Vagina (tissue), 2 donors: ENCODE results near the gene MAST4. TPM values are rescaled to one million over a fixed set of nuclear protein-coding genes. Genes with fewer than 3 reads are reported as not detected.

Experiments used
- DNase-seq, 2 donors: peaks; one replicate each; pipeline ENCODE4 v3.0.0-alpha.2; 2017; ENCODE audit errors: extremely low spot score in 2 of 2
- H3K27ac ChIP-seq: fragments of 200-600 bp; sonication (generic); one replicate; pipeline ENCODE4 v1.5.1; 2019
- H3K27me3 ChIP-seq: fragments of 200-600 bp; sonication (generic); one replicate; pipeline ENCODE4 v1.5.1; 2019
- H3K36me3 ChIP-seq, 2 donors: fragments of 200-600 bp; sonication (generic); one replicate each; pipeline ENCODE4 v1.5.1; 2017 to 2019
- H3K4me1 ChIP-seq: fragments of 200-600 bp; sonication (generic); one replicate; pipeline ENCODE4 v1.5.1; 2019
- H3K4me3 ChIP-seq, 2 donors: fragments of 200-600 bp; sonication (generic); 1 replicate in 1 of 2; 2 replicates in 1 of 2; pipeline ENCODE4 v1.5.1; 2016 to 2019
- H3K9me3 ChIP-seq: fragments of 200-600 bp; sonication (generic); one replicate; pipeline ENCODE4 v1.5.1; 2019
- CTCF ChIP-seq, 3 experiments: fragments of 450-650 bp in 2 of 3; fragments of 200-600 bp in 1 of 3; sonication (generic) in 1 of 3; IDR thresholded peaks; one replicate each; pipeline ENCODE4 v1.5.1; 2017 to 2019; ENCODE audit warnings: antibody characterized with exemption in 3 of 3, mild to moderate bottlenecking in 2 of 3, moderate library complexity in 2 of 3
- POLR2A ChIP-seq, 2 donors: fragments of 450-650 bp; IDR thresholded peaks; one replicate each; pipeline ENCODE4 v1.6.1; 2017; ENCODE audit warnings: antibody characterized with exemption in 2 of 2, mild to moderate bottlenecking in 2 of 2, moderate library complexity in 2 of 2
- POLR2AphosphoS5 ChIP-seq, 2 donors: sonication (generic); formaldehyde crosslinking; IDR thresholded peaks; one replicate each; pipeline ENCODE4 v1.9.0; 2017; ENCODE audit warnings: antibody characterized with exemption in 2 of 2, mild to moderate bottlenecking in 2 of 2, low read depth in 1 of 2; ENCODE audit not compliant: insufficient read depth in 1 of 2
- intact Hi-C: fragments of 100-400 bp; cut with DNase I; formaldehyde crosslinking; loops from one replicate; pipeline ENCODE4 v1.15.1; 2023
- total RNA-seq: library from RNA; depleted of rRNA; stranded (reverse); fragments of >200 nt; gene quantifications from one replicate; pipeline ENCODE4 v1.2.3, GENCODE V29; 2016

The MAST4 gene
- total RNA-seq, 1 donor from 2014 or later, result 85.9 TPM

- no peak overlapping the region for H3K27ac ChIP-seq
- intact Hi-C loops, result no loop called here
- no peaks in the 10 kb centered on the region for H3K9me3 ChIP-seq
These were observed 260.0 kb downstream of the MAST4 start for GRCh38 chr5:66856041-66856805.

GRCh38 chr5:66859526-66859925 lies 263.3 kb downstream of the MAST4 start:
- no peaks in the 10 kb centered on the region for H3K9me3 ChIP-seq
- no peaks in the 10 kb centered on the region for H3K4me1 ChIP-seq
- intact Hi-C loops, result no loop called here
- TF ChIP-seq POLR2AphosphoS5 (IDR thresholded peaks at IDR 0.05; ENCODE audit: insufficient read depth in 1 of 2, low read depth in 1 of 2) (no peak), CTCF (IDR thresholded peaks at IDR 0.05) (no peak), POLR2A (IDR thresholded peaks at IDR 0.05) (no peak)
- H3K4me3 ChIP-seq, result no peak overlapping the region
- H3K27ac ChIP-seq, result no peak overlapping the region
- H3K27me3 ChIP-seq, result no peaks in the 10 kb centered on the region
- DNase-seq, result no peak
- H3K36me3 ChIP-seq, result no peaks in the 10 kb centered on the region

More at GRCh38 chr5:66856041-66856805, 260.0 kb downstream of the MAST4 start:
- H3K27me3 ChIP-seq, result no peaks in the 10 kb centered on the region
- no peak overlapping the region for H3K4me3 ChIP-seq
- TF ChIP-seq POLR2A (IDR thresholded peaks at IDR 0.05) (no peak), CTCF (IDR thresholded peaks at IDR 0.05) (no peak), POLR2AphosphoS5 (IDR thresholded peaks at IDR 0.05; ENCODE audit: insufficient read depth in 1 of 2, low read depth in 1 of 2) (no peak)
- H3K36me3 ChIP-seq, result no peaks in the 10 kb centered on the region
- H3K4me1 ChIP-seq, result no peaks in the 10 kb centered on the region
- DNase-seq, result no peak

- H3K4me1 ChIP-seq, result no peaks in the 10 kb centered on the region
- no peaks in the 10 kb centered on the region for H3K36me3 ChIP-seq
- TF ChIP-seq POLR2A (IDR thresholded peaks at IDR 0.05) (no peak), CTCF (IDR thresholded peaks at IDR 0.05) (no peak), POLR2AphosphoS5 (IDR thresholded peaks at IDR 0.05; ENCODE audit: insufficient read depth in 1 of 2, low read depth in 1 of 2) (no peak)
- H3K27ac ChIP-seq, result no peak overlapping the region
- H3K9me3 ChIP-seq, result no peaks in the 10 kb centered on the region
- intact Hi-C loops, result no loop called here
- no peak overlapping the region for H3K4me3 ChIP-seq
- no peak for DNase-seq
- no peaks in the 10 kb centered on the region for H3K27me3 ChIP-seq
These were observed 264.2 kb downstream of the MAST4 start for GRCh38 chr5:66860199-66860975.

GRCh38 chr5:66861402-66861801 lies 265.2 kb downstream of the MAST4 start:
- intact Hi-C loops, result no loop called here
- TF ChIP-seq POLR2AphosphoS5 (IDR thresholded peaks at IDR 0.05; ENCODE audit: insufficient read depth in 1 of 2, low read depth in 1 of 2) (no peak), CTCF (IDR thresholded peaks at IDR 0.05) (no peak), POLR2A (IDR thresholded peaks at IDR 0.05) (no peak)
- H3K27me3 ChIP-seq, result no peaks in the 10 kb centered on the region

GRCh38 chr5:66862020-66862419 lies 265.8 kb downstream of the MAST4 start:
- H3K4me1 ChIP-seq, result no peaks in the 10 kb centered on the region
- no peak for DNase-seq
- no peak overlapping the region for H3K27ac ChIP-seq
- no peaks in the 10 kb centered on the region for H3K27me3 ChIP-seq
- intact Hi-C loops, result no loop called here
- H3K36me3 ChIP-seq, result no peaks in the 10 kb centered on the region
- TF ChIP-seq POLR2A (IDR thresholded peaks at IDR 0.05), result no peak
- no peak for TF ChIP-seq POLR2AphosphoS5 (IDR thresholded peaks at IDR 0.05; ENCODE audit: insufficient read depth in 1 of 2, low read depth in 1 of 2)
- no peak for TF ChIP-seq CTCF (IDR thresholded peaks at IDR 0.05)
- H3K4me3 ChIP-seq, result no peak overlapping the region
- H3K9me3 ChIP-seq, result no peaks in the 10 kb centered on the region

More at GRCh38 chr5:66861402-66861801, 265.2 kb downstream of the MAST4 start:
- Histone ChIP-seq H3K4me3 (no peak overlapping the region), H3K36me3 (no peaks in the 10 kb centered on the region), H3K4me1 (no peaks in the 10 kb centered on the region), H3K9me3 (no peaks in the 10 kb centered on the region), H3K27ac (no peak overlapping the region)
- no peak for DNase-seq
